A673 (cell line): ENCODE data around the gene RSPRY1. TPM values are rescaled to one million over a fixed set of nuclear protein-coding genes. Genes with fewer than 3 reads are reported as not detected.

ENCODE experiments used
- Bru-seq: library from RNA; stranded (reverse); fragments of 400-500 nt; gene quantifications from one replicate; lab custom pipeline; 2021; lab: Mats Ljungman, UMichigan
- BruChase-seq, 2 experiments: library from RNA; stranded (reverse); fragments of 400-500 nt; gene quantifications; one replicate each; lab custom pipeline; 2021; lab: Mats Ljungman, UMichigan
- BruUV-seq: library from RNA; stranded (reverse); fragments of 400-500 nt; replicated peaks from 2 replicates; lab custom pipeline; 2021; lab: Mats Ljungman, UMichigan
- CTCF ChIA-PET: fragments of 300-600 bp; sonication (Branson Sonifier 250); formaldehyde crosslinking; loops from one replicate; lab custom pipeline; 2022; ENCODE audit warnings: antibody characterized with exemption; lab: Charles Lee
- POLR2A ChIA-PET: fragments of 300-600 bp; sonication (Branson Sonifier 250); formaldehyde crosslinking; loops from one replicate; lab custom pipeline; 2022; ENCODE audit warnings: antibody characterized with exemption; ENCODE audit not compliant: low non-redundant PET; lab: Charles Lee
- DNase-seq: peaks from one replicate; pipeline ENCODE4 v3.0.0-alpha.2; 2015; ENCODE audit warnings: low spot score
- H3K27ac ChIP-seq: fragments of 200-600 bp; sonication (generic); 2 replicates; pipeline ENCODE4 v1.5.1; 2016; ENCODE audit warnings: mixed run types, low read depth, mild to moderate bottlenecking, mixed read lengths, antibody characterized with exemption, low read length; ENCODE audit not compliant: poor library complexity, severe bottlenecking
- H3K27me3 ChIP-seq: fragments of 200-600 bp; sonication (generic); replicated peaks from 2 replicates; pipeline ENCODE4 v1.6.1; 2017; ENCODE audit warnings: mixed run types, low read depth, mild to moderate bottlenecking, mixed read lengths, antibody characterized with exemption, low read length; ENCODE audit not compliant: insufficient read depth, poor library complexity
- H3K36me3 ChIP-seq: fragments of 200-600 bp; sonication (generic); 2 replicates; pipeline ENCODE4 v1.6.1; 2016; ENCODE audit warnings: mixed run types, mild to moderate bottlenecking, mixed read lengths, antibody characterized with exemption, low read length; ENCODE audit not compliant: insufficient read depth, poor library complexity, severe bottlenecking
- H3K4me1 ChIP-seq: fragments of 200-600 bp; sonication (generic); 2 replicates; pipeline ENCODE4 v1.6.1; 2017; ENCODE audit warnings: mixed run types, mild to moderate bottlenecking, mixed read lengths, antibody characterized with exemption, low read length; ENCODE audit not compliant: insufficient read depth, poor library complexity, severe bottlenecking
- H3K4me3 ChIP-seq: fragments of 200-600 bp; sonication (generic); 2 replicates; pipeline ENCODE4 v1.5.1; 2016; ENCODE audit warnings: low read depth, mixed run types, mild to moderate bottlenecking, mixed read lengths, low read length; ENCODE audit not compliant: poor library complexity, severe bottlenecking
- H3K9me3 ChIP-seq: fragments of 200-600 bp; sonication (generic); 2 replicates; pipeline ENCODE4 v1.6.1; 2016; ENCODE audit warnings: mixed run types, low read depth, mild to moderate bottlenecking, mixed read lengths, antibody characterized with exemption, low read length; ENCODE audit not compliant: poor library complexity, severe bottlenecking
- EZH2 ChIP-seq: fragments of 200-600 bp; sonication (generic); IDR thresholded peaks from 2 replicates; pipeline ENCODE4 v1.6.1; 2017; ENCODE audit warnings: borderline replicate concordance, low read depth, mild to moderate bottlenecking, mixed read lengths, antibody characterized with exemption, low read length; ENCODE audit not compliant: poor library complexity, severe bottlenecking
- intact Hi-C: fragments of 100-400 bp; cut with micrococcal nuclease; formaldehyde crosslinking; loops from one replicate; pipeline ENCODE4 v1.10.0; 2022; ENCODE audit not compliant: unreplicated experiment
- long read RNA-seq: library from polyadenylated mRNA; stranded (forward); transcript quantifications from one replicate; pipeline ENCODE4 v2.0.0, GENCODE V29; 2022
- total RNA-seq: library from RNA; stranded (reverse); gene quantifications from 2 replicates; pipeline ENCODE4 v1.2.3, GENCODE V29; 2021
- TF ChIP-seq, protein P1 (sequence below): fragments of 300-800, 200-600 bp; sonication (generic); conservative IDR thresholded peaks from 2 replicates; pipeline ENCODE4 v1.5.1; 2017; ENCODE audit warnings: low read depth, mild to moderate bottlenecking, antibody characterized with exemption, low read length, moderate library complexity, mixed read lengths

RSPRY1 gene
- total RNA-seq (45.6 and 47.6 TPM in 2 replicates), Bru-seq, nascent RNA (percentile 77 among the genes with signal in this experiment), BruChase-seq, experiment 1, labeled RNA remaining after a 2-hour chase (percentile 83 among the genes with signal in this experiment), BruChase-seq, experiment 2, labeled RNA remaining after a 6-hour chase (percentile 80 among the genes with signal in this experiment)
- long read RNA-seq, transcript RSPRY1-202 (15 exons, 3,586 nt): minor isoform, 5 of 100 reads
- long read RNA-seq, transcript RSPRY1-201 (15 exons, 3,547 nt): major isoform, 51 of 100 reads
- long read RNA-seq, partial matches to known transcripts: 5 of 100 reads
- long read RNA-seq, other reads (novel, unspliced or antisense): 39 of 100 reads

GRCh38 chr16:57185945-57186871 is at the start of gene RSPRY1, which contains the start of gene PSME3IP1:
Gene RSPRY1 (plus strand): TSS chr16:57186329. CDS start chr16:57204659, 18,330 bp downstream.
Gene PSME3IP1 (minus strand): TSS chr16:57186039. CDS start chr16:57173854, 12,185 bp downstream.
- Histone ChIP-seq H3K27ac (peak within 1 kb of the TSS; percentile 89), H3K4me1 (peaks cover 8% of the 10 kb centered on the region), H3K27me3 (no peaks in the 10 kb centered on the region), H3K36me3 (peaks cover 3% of the 10 kb centered on the region), H3K4me3 (peak within 1 kb of the TSS; percentile 93), H3K9me3 (no peaks in the 10 kb centered on the region)
- TF ChIP-seq EZH2: no peak
- TF ChIP-seq, protein P1, sequence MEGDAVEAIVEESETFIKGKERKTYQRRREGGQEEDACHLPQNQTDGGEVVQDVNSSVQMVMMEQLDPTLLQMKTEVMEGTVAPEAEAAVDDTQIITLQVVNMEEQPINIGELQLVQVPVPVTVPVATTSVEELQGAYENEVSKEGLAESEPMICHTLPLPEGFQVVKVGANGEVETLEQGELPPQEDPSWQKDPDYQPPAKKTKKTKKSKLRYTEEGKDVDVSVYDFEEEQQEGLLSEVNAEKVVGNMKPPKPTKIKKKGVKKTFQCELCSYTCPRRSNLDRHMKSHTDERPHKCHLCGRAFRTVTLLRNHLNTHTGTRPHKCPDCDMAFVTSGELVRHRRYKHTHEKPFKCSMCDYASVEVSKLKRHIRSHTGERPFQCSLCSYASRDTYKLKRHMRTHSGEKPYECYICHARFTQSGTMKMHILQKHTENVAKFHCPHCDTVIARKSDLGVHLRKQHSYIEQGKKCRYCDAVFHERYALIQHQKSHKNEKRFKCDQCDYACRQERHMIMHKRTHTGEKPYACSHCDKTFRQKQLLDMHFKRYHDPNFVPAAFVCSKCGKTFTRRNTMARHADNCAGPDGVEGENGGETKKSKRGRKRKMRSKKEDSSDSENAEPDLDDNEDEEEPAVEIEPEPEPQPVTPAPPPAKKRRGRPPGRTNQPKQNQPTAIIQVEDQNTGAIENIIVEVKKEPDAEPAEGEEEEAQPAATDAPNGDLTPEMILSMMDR: no peak
- ChIA-PET POLR2A (interaction anchor here (0.5 to 0.7 kb wide), 5 partner anchors 94 to 405 kb away, joined by 3 to 8 read pairs (median 3); partner anchors contain the start of gene CPNE2), CTCF (interaction anchor here (0.5 to 0.9 kb wide), 2 partner anchors 11 to 102 kb away, joined by 3 to 8 read pairs; no protein-coding TSS in a partner anchor)
- intact Hi-C loops: no loop called here
- DNase-seq: peak; percentile 100
- TSS peak; percentile 39 for BruUV-seq

GRCh38 chr16:57137043-57137442 is 49.1 kb upstream of the RSPRY1 start:
- no peaks in the 10 kb centered on the region for H3K9me3 ChIP-seq
- H3K36me3 ChIP-seq: no peaks in the 10 kb centered on the region
- TF ChIP-seq, protein P1: no peak
- TF ChIP-seq EZH2: no peak
- BruUV-seq: no TSS peak
- no peak overlapping the region for H3K27ac ChIP-seq
- CTCF ChIA-PET: no interaction called here
- H3K4me3 ChIP-seq: no peak overlapping the region
- no peak for DNase-seq
- intact Hi-C loops: no loop called here
- H3K4me1 ChIP-seq: peaks cover 24% of the 10 kb centered on the region
- POLR2A ChIA-PET: no interaction called here
- no peaks in the 10 kb centered on the region for H3K27me3 ChIP-seq

GRCh38 chr16:57137566-57138273 is 48.4 kb upstream of the RSPRY1 start:
- ChIA-PET POLR2A (no interaction called here), CTCF (no interaction called here)
- Histone ChIP-seq H3K4me1 (peaks cover 26% of the 10 kb centered on the region), H3K36me3 (no peaks in the 10 kb centered on the region), H3K27me3 (no peaks in the 10 kb centered on the region), H3K4me3 (no peak overlapping the region), H3K9me3 (no peaks in the 10 kb centered on the region), H3K27ac (no peak overlapping the region)
- TF ChIP-seq EZH2: no peak
- TF ChIP-seq, protein P1: no peak
- no peak for DNase-seq
- intact Hi-C loops: no loop called here
- BruUV-seq: no TSS peak
